ENCODE data around the gene ZNF605. TPM values are rescaled to one million over a fixed set of nuclear protein-coding genes. Genes with fewer than 3 reads are reported as not detected.

The ZNF605 gene
- total and polyA plus RNA-seq, 10 of the 15 experiments (the other 5 are each of a cell fraction or from before 2014, with no cell fraction given), result 0.95 to 4.8 (median 2.5) TPM

DNA sequence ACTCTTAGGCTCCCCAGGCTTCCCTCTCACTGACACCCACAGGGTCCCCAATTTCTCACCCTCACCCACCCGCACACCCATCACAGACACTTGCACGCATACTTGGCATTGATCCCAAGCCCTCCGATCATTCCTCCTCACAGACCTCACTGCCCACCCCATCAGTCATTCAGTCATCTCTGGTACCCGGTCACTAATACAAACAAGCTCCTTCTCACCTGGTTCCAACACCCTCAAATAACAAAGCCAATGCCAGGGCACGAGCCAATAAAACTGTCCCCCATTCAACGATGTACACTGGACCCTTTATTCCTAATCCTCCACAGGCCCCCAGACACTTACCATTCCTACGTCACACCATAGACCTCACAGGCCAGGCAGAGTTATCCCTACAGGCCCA lies 2.3 kb downstream of the ZNF605 start:
- no peak overlapping the region for H2AFZ ChIP-seq (ENCODE audit: control insufficient read depth, low read depth, low read length)
- intact Hi-C loops (cut with micrococcal nuclease; ENCODE audit: unreplicated experiment) (no loop called here), in situ Hi-C loops (cut with MboI) (no loop called here)
- CTCF ChIA-PET, result no interaction called here
- no peaks in the 10 kb centered on the region; the same call in 1 of the 2 replicates for H3K4me1 ChIP-seq (ENCODE audit: control insufficient read depth, insufficient read depth, low read length)
- no peaks in the 10 kb centered on the region for H4K20me1 ChIP-seq (ENCODE audit: control insufficient read depth, insufficient read depth)
- SMC1A ChIA-PET (ENCODE audit: uncharacterized antibody, unreplicated experiment), result no interaction called here
- FAIRE-seq, result no peak
- peaks cover 5% of the 10 kb centered on the region for H3K79me2 ChIP-seq (ENCODE audit: control insufficient read depth, insufficient read depth, low read length)
- no peak for ATAC-seq
- no peaks in the 10 kb centered on the region for H3K36me3 ChIP-seq (ENCODE audit: control insufficient read depth in 2 of 2, insufficient read depth in 2 of 2, low read length in 1 of 2)
- peaks cover 34% of the 10 kb centered on the region for H3K9me3 ChIP-seq (replicated peaks; ENCODE audit: control insufficient read depth, insufficient read depth, low read length)
- WGBS (ENCODE audit: insufficient coverage, insufficient replicate concordance, low lambda C conversion rate, missing lambda C conversion rate), result 80% methylated on average over 7 of the region's 7 CpGs
- RAD21 ChIA-PET (ENCODE audit: unreplicated experiment), result no interaction called here
- no peak overlapping the region for H3K9ac ChIP-seq (ENCODE audit: control insufficient read depth, insufficient read depth, low read length)
- no TSS peak for BruUV-seq (replicated peaks)
- TF ChIP-seq, protein P1, sequence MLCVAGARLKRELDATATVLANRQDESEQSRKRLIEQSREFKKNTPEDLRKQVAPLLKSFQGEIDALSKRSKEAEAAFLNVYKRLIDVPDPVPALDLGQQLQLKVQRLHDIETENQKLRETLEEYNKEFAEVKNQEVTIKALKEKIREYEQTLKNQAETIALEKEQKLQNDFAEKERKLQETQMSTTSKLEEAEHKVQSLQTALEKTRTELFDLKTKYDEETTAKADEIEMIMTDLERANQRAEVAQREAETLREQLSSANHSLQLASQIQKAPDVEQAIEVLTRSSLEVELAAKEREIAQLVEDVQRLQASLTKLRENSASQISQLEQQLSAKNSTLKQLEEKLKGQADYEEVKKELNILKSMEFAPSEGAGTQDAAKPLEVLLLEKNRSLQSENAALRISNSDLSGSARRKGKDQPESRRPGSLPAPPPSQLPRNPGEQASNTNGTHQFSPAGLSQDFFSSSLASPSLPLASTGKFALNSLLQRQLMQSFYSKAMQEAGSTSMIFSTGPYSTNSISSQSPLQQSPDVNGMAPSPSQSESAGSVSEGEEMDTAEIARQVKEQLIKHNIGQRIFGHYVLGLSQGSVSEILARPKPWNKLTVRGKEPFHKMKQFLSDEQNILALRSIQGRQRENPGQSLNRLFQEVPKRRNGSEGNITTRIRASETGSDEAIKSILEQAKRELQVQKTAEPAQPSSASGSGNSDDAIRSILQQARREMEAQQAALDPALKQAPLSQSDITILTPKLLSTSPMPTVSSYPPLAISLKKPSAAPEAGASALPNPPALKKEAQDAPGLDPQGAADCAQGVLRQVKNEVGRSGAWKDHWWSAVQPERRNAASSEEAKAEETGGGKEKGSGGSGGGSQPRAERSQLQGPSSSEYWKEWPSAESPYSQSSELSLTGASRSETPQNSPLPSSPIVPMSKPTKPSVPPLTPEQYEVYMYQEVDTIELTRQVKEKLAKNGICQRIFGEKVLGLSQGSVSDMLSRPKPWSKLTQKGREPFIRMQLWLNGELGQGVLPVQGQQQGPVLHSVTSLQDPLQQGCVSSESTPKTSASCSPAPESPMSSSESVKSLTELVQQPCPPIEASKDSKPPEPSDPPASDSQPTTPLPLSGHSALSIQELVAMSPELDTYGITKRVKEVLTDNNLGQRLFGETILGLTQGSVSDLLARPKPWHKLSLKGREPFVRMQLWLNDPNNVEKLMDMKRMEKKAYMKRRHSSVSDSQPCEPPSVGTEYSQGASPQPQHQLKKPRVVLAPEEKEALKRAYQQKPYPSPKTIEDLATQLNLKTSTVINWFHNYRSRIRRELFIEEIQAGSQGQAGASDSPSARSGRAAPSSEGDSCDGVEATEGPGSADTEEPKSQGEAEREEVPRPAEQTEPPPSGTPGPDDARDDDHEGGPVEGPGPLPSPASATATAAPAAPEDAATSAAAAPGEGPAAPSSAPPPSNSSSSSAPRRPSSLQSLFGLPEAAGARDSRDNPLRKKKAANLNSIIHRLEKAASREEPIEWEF (IDR thresholded peaks at IDR 0.05; ENCODE audit: insufficient replicate concordance, low read depth, low read length), result no peak
- TF ChIP-seq RUNX3 (IDR thresholded peaks at IDR 0.05; ENCODE audit: low read length) (no peak), TCF7 (IDR thresholded peaks at IDR 0.05; ENCODE audit: borderline replicate concordance) (no peak), NFIC (IDR thresholded peaks at IDR 0.05; ENCODE audit: low read depth, low read length) (no peak), SIX5 (IDR thresholded peaks at IDR 0.05; ENCODE audit: low read depth, low read length, severe bottlenecking) (no peak), SREBF1 (IDR thresholded peaks at IDR 0.05; ENCODE audit: low read length) (no peak), CHD2 (IDR thresholded peaks at IDR 0.05; ENCODE audit: borderline replicate concordance, low read depth, low read length) (no peak), TCF12 (IDR thresholded peaks at IDR 0.05; ENCODE audit: low read depth, low read length) (no peak), NBN (IDR thresholded peaks at IDR 0.05) (no peak), ESRRA (IDR thresholded peaks at IDR 0.05; ENCODE audit: low read length) (no peak), MXI1 (IDR thresholded peaks at IDR 0.05; ENCODE audit: low read depth, low read length) (no peak), NR2F1 (conservative IDR thresholded peaks at IDR 0.05) (no peak)
- TF ChIP-seq, protein P2, sequence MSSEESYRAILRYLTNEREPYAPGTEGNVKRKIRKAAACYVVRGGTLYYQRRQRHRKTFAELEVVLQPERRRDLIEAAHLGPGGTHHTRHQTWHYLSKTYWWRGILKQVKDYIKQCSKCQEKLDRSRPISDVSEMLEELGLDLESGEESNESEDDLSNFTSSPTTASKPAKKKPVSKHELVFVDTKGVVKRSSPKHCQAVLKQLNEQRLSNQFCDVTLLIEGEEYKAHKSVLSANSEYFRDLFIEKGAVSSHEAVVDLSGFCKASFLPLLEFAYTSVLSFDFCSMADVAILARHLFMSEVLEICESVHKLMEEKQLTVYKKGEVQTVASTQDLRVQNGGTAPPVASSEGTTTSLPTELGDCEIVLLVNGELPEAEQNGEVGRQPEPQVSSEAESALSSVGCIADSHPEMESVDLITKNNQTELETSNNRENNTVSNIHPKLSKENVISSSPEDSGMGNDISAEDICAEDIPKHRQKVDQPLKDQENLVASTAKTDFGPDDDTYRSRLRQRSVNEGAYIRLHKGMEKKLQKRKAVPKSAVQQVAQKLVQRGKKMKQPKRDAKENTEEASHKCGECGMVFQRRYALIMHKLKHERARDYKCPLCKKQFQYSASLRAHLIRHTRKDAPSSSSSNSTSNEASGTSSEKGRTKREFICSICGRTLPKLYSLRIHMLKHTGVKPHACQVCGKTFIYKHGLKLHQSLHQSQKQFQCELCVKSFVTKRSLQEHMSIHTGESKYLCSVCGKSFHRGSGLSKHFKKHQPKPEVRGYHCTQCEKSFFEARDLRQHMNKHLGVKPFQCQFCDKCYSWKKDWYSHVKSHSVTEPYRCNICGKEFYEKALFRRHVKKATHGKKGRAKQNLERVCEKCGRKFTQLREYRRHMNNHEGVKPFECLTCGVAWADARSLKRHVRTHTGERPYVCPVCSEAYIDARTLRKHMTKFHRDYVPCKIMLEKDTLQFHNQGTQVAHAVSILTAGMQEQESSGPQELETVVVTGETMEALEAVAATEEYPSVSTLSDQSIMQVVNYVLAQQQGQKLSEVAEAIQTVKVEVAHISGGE (CRISPR knock-in tag; IDR thresholded peaks at IDR 0.05), result no peak
- TF ChIP-seq, protein P3, sequence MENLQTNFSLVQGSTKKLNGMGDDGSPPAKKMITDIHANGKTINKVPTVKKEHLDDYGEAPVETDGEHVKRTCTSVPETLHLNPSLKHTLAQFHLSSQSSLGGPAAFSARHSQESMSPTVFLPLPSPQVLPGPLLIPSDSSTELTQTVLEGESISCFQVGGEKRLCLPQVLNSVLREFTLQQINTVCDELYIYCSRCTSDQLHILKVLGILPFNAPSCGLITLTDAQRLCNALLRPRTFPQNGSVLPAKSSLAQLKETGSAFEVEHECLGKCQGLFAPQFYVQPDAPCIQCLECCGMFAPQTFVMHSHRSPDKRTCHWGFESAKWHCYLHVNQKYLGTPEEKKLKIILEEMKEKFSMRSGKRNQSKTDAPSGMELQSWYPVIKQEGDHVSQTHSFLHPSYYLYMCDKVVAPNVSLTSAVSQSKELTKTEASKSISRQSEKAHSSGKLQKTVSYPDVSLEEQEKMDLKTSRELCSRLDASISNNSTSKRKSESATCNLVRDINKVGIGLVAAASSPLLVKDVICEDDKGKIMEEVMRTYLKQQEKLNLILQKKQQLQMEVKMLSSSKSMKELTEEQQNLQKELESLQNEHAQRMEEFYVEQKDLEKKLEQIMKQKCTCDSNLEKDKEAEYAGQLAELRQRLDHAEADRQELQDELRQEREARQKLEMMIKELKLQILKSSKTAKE (IDR thresholded peaks at IDR 0.05; ENCODE audit: low read depth, poor library complexity, severe bottlenecking), result no peak
- POLR2A ChIA-PET, result no interaction called here
- no peak for DNase-seq (ENCODE audit: low read depth, low spot score)
- no peak overlapping the region for H3K27ac ChIP-seq (ENCODE audit: control insufficient read depth, insufficient read depth)
- no peak overlapping the region for H3K4me3 ChIP-seq
- no peaks in the 10 kb centered on the region for H3K27me3 ChIP-seq (replicated peaks in 1 of 2; ENCODE audit: control insufficient read depth in 2 of 2, insufficient read depth in 2 of 2, low read length in 1 of 2)
- H3K4me2 ChIP-seq (ENCODE audit: control insufficient read depth, insufficient read depth), result no peak overlapping the region

Measured in GM12878 (cell line).